Fibroblast of lung (primary cell): ENCODE data around the gene RMND5A. TPM values are rescaled to one million over a fixed set of nuclear protein-coding genes. Genes with fewer than 3 reads are reported as not detected.

Experiments
- DNase-seq, 2 donors: peaks; one replicate each; pipeline versions ENCODE4 v3.0.0 to v3.0.0-alpha.2; 2010; ENCODE audit warnings: low read depth in 2 of 2
- H2AFZ ChIP-seq: 2 replicates; pipeline ENCODE4 v1.5.1; 2012; ENCODE audit warnings: low read length, control low read depth, inconsistent platforms
- H3K27ac ChIP-seq: 2 replicates; pipeline ENCODE4 v1.5.1; 2011; ENCODE audit warnings: low read length, control low read depth; ENCODE audit not compliant: insufficient read depth
- H3K27me3 ChIP-seq: 2 replicates; pipeline ENCODE4 v1.5.1; 2011; ENCODE audit warnings: mild to moderate bottlenecking, low read length; ENCODE audit not compliant: control insufficient read depth, insufficient read depth
- H3K36me3 ChIP-seq: 2 replicates; pipeline ENCODE4 v1.5.1; 2011; ENCODE audit warnings: low read length; ENCODE audit not compliant: control insufficient read depth, insufficient read depth
- H3K4me1 ChIP-seq: 2 replicates; pipeline ENCODE4 v1.5.1; 2011; ENCODE audit warnings: low read length; ENCODE audit not compliant: control insufficient read depth, insufficient read depth; ENCODE audit errors: extremely low read depth
- H3K4me2 ChIP-seq: 2 replicates; pipeline ENCODE4 v1.5.1; 2011; ENCODE audit warnings: low read length, control low read depth; ENCODE audit not compliant: insufficient read depth; ENCODE audit errors: extremely low read depth
- H3K4me3 ChIP-seq, 4 experiments: fragments of 200-600 bp in 1 of 4; sonication (generic) in 1 of 4; replicated peaks in 1 of 4; 2 replicates each; pipeline ENCODE4 v1.5.1; 2011 to 2016; ENCODE audit warnings: low read length in 4 of 4, low read depth in 3 of 4, mild to moderate bottlenecking in 3 of 4, control low read depth in 2 of 4, inconsistent platforms in 1 of 4, mixed read lengths in 1 of 4; ENCODE audit not compliant: insufficient read depth in 1 of 4; ENCODE audit errors: control extremely low read depth in 1 of 4
- H3K79me2 ChIP-seq: 2 replicates; pipeline ENCODE4 v1.5.1; 2012; ENCODE audit warnings: mild to moderate bottlenecking, low read length, inconsistent platforms; ENCODE audit not compliant: control insufficient read depth, insufficient read depth
- H3K9ac ChIP-seq: 2 replicates; pipeline ENCODE4 v1.5.1; 2011; ENCODE audit warnings: mild to moderate bottlenecking, low read length, control low read depth; ENCODE audit not compliant: insufficient read depth
- H3K9me3 ChIP-seq: 2 replicates; pipeline ENCODE4 v1.5.1; 2012; ENCODE audit warnings: low read depth, low read length; ENCODE audit not compliant: control insufficient read depth, insufficient read depth
- H4K20me1 ChIP-seq: 2 replicates; pipeline ENCODE4 v1.5.1; 2011; ENCODE audit warnings: low read length; ENCODE audit not compliant: control insufficient read depth, insufficient read depth; ENCODE audit errors: extremely low read depth
- EZH2 ChIP-seq: IDR thresholded peaks from 2 replicates; pipeline ENCODE4 v1.5.1; 2012; ENCODE audit warnings: low read length, control low read depth, mild to moderate bottlenecking; ENCODE audit errors: missing control alignments
- polyA plus RNA-seq, 2 donors: library from polyadenylated mRNA; depleted of rRNA in 1 of 2; stranded (reverse) in 1 of 2; unstranded in 1 of 2; fragments of >200 nt; gene quantifications; 2 replicates each; pipeline ENCODE4 v1.2.1, GENCODE V29; 2011 to 2012; ENCODE audit warnings: missing spikeins in 1 of 2
- total RNA-seq: library from RNA; depleted of rRNA; stranded (reverse); fragments of >200 nt; gene quantifications from 2 replicates; pipeline ENCODE4 v1.2.1, GENCODE V29; 2014
- TF ChIP-seq, protein P1 (sequence below), 2 donors: IDR thresholded peaks in 1 of 2; conservative IDR thresholded peaks in 1 of 2; 1 replicate in 1 of 2; 2 replicates in 1 of 2; pipeline ENCODE4 v1.5.1; 2011 to 2012; ENCODE audit warnings: low read length in 2 of 2, control low read depth in 1 of 2, inconsistent platforms in 1 of 2, low read depth in 1 of 2, mild to moderate bottlenecking in 1 of 2

Gene RMND5A
- total and polyA plus RNA-seq, 2 donors (not counting 1 experiment from before 2014, with no cell fraction given): 7.5 to 17.3 TPM

DNA sequence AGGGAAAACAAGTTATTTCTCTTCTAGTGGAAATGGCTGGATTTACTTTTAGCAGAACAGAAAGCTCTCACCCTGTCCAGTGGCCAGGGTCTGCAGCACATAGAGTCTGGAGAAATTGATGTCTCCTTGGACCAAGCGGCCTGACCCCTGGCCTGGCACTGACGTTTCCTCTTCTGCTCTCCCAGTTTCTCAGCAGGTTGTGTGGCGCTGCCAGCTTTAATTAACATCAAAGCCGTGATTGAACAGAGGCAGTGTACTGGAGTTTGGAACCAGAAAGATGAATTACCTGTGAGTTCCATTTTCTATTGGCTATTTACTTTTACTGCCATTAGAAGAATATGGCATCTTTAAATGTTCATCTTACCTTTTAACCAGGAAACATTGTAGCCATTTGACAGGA is 49.7 kb downstream of the RMND5A start:
- H3K4me2 ChIP-seq: no peak overlapping the region
- no peak overlapping the region for H3K4me3 ChIP-seq
- DNase-seq: no peak
- H3K4me1 ChIP-seq: no peaks in the 10 kb centered on the region
- H3K36me3 ChIP-seq: no peaks in the 10 kb centered on the region
- H3K27ac ChIP-seq: no peak overlapping the region
- H3K9me3 ChIP-seq: no peaks in the 10 kb centered on the region
- no peaks in the 10 kb centered on the region for H3K79me2 ChIP-seq
- H2AFZ ChIP-seq: no peak overlapping the region
- H3K27me3 ChIP-seq: no peaks in the 10 kb centered on the region
- H3K9ac ChIP-seq: no peak overlapping the region
- TF ChIP-seq EZH2: no peak
- TF ChIP-seq, protein P1, sequence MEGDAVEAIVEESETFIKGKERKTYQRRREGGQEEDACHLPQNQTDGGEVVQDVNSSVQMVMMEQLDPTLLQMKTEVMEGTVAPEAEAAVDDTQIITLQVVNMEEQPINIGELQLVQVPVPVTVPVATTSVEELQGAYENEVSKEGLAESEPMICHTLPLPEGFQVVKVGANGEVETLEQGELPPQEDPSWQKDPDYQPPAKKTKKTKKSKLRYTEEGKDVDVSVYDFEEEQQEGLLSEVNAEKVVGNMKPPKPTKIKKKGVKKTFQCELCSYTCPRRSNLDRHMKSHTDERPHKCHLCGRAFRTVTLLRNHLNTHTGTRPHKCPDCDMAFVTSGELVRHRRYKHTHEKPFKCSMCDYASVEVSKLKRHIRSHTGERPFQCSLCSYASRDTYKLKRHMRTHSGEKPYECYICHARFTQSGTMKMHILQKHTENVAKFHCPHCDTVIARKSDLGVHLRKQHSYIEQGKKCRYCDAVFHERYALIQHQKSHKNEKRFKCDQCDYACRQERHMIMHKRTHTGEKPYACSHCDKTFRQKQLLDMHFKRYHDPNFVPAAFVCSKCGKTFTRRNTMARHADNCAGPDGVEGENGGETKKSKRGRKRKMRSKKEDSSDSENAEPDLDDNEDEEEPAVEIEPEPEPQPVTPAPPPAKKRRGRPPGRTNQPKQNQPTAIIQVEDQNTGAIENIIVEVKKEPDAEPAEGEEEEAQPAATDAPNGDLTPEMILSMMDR (conservative IDR thresholded peaks at IDR 0.05 in 1 of 2, IDR thresholded peaks at IDR 0.05 in 1 of 2; ENCODE audit: low read depth in 1 of 2, low read length in 2 of 2): no peak
- H4K20me1 ChIP-seq: no peaks in the 10 kb centered on the region

GRCh38 chr2:86770816-86771301 is 50.8 kb downstream of the RMND5A start:
- H2AFZ ChIP-seq: no peak overlapping the region
- H3K27me3 ChIP-seq: no peaks in the 10 kb centered on the region
- no peak overlapping the region for H3K9ac ChIP-seq
- H3K4me1 ChIP-seq: no peaks in the 10 kb centered on the region
- TF ChIP-seq, protein P1 (conservative IDR thresholded peaks at IDR 0.05 in 1 of 2, IDR thresholded peaks at IDR 0.05 in 1 of 2; ENCODE audit: low read depth in 1 of 2, low read length in 2 of 2): no peak
- no peak for TF ChIP-seq EZH2
- H3K79me2 ChIP-seq: no peaks in the 10 kb centered on the region
- no peak overlapping the region for H3K4me2 ChIP-seq
- no peaks in the 10 kb centered on the region for H4K20me1 ChIP-seq
- no peaks in the 10 kb centered on the region for H3K36me3 ChIP-seq
- H3K4me3 ChIP-seq: no peak overlapping the region
- no peak overlapping the region for H3K27ac ChIP-seq
- no peaks in the 10 kb centered on the region for H3K9me3 ChIP-seq
- DNase-seq: no peak

DNA sequence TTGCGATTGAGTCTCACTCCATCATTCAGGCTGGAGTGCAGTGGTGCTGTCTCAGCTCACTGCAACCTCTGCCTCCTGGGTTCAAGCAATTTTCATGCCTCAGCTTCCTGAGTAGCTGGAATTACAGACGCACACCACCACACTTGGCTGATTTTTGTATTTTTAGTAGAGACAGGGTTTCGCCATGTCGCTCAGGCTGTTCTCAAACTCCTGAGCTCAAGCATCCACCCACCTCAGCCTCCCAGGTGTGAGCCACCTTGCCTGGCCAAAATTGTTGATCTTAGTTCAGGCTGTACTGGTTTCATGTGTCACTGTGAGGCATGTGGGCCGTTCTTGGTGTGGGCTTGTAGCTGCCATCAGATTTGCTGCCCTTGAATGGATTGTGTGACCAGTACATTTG is 52.5 kb downstream of the RMND5A start:
- Histone ChIP-seq H3K36me3 (no peaks in the 10 kb centered on the region), H4K20me1 (no peaks in the 10 kb centered on the region), H3K4me1 (no peaks in the 10 kb centered on the region), H3K79me2 (no peaks in the 10 kb centered on the region), H3K27me3 (no peaks in the 10 kb centered on the region), H3K4me2 (no peak overlapping the region), H3K27ac (no peak overlapping the region), H2AFZ (no peak overlapping the region), H3K9ac (no peak overlapping the region), H3K9me3 (no peaks in the 10 kb centered on the region), H3K4me3 (no peak overlapping the region)
- TF ChIP-seq EZH2: no peak
- TF ChIP-seq, protein P1 (conservative IDR thresholded peaks at IDR 0.05 in 1 of 2, IDR thresholded peaks at IDR 0.05 in 1 of 2; ENCODE audit: low read depth in 1 of 2, low read length in 2 of 2): no peak
- no peak for DNase-seq
